NCI-H2227 (cell line): Measurements from ENCODE around the gene ZNF266.

Experiments
- DNase-seq: peaks from one replicate; lab custom pipeline; 2025; ENCODE audit not compliant: unreplicated experiment; lab: John Stamatoyannopoulos, UW

Gene ZNF266

DNA sequence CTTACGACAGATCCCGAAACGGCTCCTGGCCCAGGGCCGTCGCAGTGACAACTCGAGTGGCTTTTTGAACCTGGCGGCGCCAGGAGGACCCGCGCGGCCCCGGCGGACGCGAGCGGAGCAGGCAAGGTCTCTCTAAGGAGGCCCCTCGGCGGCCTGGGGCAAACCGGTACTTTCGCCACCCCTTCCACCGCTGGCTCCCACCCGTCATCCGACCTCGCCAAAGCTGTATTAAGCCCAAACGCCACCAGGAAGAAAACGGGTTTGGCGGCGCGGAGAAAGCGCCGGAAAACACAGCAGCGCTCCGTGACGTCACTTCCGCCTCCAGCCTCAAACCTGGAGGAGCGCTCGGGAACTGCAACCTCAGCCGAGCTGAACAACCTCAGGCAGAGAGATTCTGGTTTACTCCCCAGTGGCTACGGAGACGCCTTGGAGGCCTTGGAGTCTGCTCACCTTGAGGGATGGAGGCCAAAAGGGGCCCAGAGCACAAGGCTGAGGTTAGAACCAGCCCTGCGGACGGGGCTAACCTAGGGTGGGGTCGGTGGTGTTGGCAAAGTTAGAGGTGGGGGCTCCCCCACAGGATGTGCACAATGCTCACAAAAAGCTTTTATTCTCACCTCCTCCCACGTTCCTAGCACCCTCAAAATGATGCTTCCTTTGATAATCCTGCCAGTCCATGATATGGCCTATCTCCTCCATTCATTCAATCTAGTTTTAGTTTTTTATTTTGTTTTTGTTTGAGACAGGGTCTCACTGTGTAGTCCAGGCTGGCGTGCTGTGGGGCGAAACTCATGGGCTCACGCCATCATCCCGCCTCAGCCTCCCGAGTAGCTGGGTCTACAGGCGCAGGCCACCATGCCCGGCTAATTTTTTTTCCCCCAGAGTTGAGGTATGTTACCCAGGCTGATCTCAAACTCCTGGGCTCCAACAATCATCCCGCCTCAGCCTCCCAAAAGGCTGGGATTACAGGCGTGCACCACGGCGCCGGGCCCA, at the start of gene ZNF266:
ZNF266 (minus strand) TSS at position 295 of the 990 bp plus-strand sequence. CDS start 15,484 bp downstream, outside the sequence.
- DNase-seq, result peak; percentile 94

DNA sequence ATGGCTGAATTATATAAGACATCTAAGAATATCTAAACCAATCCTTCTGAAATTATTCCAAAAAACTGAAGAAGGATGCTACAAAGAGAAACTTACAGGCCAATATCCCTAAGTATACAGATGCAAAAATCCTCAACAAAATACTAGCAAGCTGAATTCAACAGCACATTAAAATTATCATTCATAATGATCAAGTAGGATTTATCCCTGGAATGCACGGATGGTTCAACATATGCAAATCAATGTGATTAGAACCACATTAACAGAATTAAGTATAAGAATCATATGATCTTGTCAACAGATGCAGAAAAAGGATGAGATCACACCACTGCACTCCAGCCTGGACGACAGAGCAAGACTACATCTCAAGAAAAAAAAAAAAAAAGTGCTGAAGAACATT, 49.8 kb upstream of the ZNF266 start:
- DNase-seq, result no peak

DNA sequence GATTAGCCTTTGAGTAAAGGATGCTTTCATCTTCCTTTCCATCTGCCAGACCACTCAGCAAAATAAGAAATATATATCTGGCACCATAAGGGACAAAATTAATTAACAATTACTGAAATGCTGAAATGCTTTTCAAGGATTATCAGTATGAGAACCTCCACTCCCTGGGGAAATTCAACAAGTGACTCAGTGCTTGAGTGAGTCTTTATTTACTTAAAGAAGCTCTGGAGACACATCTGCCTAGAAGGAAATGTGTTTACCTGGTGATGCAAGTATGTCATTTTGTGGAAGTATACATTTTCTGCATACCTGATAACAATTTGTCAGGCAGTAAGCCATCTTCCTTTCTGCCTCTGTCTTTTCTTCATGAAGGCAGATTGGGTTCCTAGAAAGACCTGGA, 39.6 kb upstream of the ZNF266 start:
- no peak for DNase-seq

DNA sequence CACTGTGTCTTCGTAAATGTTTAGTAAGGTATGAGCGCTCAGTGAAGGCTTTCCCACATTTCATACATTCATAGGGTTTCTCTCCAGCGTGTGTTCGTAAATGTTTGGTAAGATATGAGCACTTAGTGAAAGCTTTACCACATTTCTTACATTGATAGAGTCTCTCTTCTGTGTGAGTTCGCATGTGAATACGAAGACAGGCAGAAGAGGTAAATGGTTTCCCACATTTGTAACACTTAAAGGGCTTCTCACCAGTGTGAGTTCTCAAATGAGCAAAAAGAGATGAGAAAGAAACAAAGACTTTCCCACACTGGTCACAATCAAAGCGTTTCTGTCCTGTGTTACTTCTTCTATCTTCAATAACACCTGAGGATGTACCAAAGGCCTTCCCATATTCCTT, 31.8 kb upstream of the ZNF266 start:
- no peak for DNase-seq

DNA sequence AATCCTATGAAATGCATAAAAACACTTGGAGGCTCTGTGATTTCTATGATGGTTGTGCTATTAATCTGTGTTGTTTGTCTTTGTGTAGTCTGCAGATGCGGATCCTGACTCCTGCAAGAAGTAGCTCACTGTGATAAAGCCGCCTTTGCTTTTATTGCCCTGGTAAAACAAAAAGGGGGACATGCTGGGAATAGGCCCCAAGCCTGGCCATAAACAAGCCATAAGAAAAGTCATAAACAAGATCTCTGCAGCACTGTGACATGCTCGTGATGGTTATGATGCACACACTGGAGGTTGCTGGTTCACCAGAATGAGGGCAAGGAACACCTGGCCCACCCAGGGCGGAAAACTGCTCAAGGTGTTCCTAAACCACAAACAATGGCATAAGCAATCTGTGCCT, 26.6 kb upstream of the ZNF266 start:
- no peak for DNase-seq

DNA sequence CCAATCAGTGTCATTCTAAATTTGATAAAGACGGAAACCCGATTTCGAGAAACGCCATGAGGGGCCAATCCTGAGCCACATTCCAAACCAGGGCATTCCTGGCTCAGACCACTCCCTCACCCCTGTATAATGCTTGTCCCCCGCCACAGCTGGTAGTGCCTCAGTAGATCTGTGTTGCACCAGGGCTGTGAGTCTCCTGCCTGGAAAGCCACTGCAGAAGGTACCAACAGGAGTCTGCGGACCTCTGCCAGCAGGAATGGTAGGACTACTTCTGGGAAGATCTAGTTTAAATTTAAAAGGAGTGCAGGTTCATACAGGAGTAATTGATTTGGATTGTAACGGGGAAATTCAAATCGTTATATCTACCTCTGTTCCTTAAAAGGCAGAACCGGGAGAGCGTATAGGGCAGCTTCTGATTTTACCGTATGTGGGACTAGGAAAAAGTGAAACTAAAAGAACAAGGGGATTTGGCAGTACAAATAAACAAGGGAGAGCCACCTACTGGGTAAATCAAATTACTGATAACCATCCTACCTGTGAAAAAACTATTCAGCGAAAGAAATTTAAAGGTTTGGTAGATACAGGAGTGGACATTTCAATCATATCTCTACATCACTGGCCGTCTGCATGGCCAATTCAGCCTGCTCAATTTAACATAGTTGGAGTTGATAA, 20.8 kb upstream of the ZNF266 start:
- DNase-seq, result no peak

DNA sequence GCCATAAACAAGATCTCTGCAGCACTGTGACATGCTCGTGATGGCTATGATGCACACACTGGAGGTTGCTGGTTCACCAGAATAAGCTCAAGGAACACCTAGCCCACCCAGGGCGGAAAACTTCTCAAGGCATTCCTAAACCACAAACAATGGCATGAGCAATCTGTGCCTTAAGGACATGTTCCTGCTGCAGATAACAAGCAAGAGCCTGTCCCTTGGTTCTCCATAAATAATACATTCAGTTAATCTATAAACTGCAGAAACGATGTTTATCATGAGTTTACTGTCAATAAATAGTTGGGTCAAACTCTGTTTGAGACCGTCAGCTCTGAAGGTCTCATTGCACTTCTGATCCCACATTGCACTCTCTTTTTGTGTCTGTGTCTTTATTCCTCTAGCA, 18.6 kb upstream of the ZNF266 start:
- DNase-seq, result no peak

DNA sequence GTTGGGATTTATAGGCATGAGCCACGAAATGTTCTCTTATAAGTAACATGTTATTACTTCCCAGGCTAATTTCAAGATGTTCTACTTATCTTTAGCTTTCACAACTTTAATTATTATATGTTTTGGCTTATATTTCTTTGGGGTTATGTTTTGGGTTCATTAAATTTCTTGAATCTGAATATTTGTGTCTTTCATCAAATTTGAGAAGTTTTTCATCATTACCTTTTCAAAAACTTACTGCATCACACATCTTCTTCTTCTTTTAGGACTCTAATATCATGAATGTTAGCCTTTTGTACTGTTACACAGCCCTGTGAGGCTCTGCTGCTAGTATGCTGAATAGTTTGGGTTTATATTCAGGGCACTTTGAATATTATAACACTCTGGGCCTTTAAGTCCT, 9.7 kb upstream of the ZNF266 start:
- DNase-seq, result no peak

DNA sequence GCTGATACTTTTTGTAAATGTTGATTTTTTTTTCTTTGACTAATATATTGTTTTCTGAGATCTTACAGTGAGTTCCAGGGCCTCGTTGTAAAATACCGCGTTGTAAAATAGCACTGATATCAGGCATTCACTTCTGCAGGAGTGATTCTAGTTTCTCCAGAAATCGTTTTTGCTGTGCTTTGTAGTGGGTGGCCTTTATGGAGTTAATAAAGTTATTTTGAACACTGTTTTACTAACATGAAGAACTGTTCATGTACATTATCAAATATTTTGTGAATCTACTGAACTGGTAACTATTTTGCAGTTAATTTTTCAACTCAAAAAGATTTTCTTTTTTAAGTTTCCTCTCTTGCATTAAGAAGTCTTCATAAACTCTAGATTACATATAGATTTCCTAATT, 985 bp upstream of the ZNF266 start:
- no peak for DNase-seq

DNA sequence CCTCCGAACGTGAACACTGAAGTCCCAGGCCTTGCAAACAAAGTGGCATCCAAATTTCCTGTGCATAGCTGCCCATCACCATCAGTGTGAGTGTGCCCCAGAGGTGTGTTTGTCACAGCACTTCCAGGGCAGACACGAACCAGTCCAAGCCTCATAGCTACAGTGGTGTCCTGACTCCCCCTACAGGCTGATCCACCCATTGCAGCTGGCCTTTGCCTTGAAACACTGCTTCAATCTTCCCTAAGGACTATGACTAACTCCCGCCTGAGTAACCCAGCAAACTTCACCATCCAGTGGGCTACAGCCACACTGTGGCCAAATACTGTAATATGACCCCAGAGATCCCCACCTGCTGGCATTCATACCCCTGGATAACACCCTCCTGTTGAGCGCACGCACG, 3.9 kb downstream of the ZNF266 start:
- no peak for DNase-seq

DNA sequence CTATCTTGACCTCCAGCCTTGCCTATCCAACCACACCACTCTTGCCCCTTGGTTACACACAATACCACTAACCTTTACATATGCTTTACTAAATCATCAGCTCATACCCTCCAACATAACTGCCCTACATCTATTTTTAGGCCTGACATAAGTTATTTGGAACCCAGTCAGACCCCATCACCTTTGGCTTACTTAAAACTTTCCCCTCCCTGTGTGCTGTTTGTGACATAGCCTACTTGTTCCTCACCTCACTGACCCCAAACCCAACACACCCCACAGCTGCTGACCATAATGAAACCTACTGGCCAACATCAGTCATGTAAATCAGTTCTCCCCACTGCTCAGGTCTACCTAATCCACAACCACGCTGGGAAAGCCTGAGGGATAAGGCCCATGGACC, 4.9 kb downstream of the ZNF266 start:
- DNase-seq, result no peak

DNA sequence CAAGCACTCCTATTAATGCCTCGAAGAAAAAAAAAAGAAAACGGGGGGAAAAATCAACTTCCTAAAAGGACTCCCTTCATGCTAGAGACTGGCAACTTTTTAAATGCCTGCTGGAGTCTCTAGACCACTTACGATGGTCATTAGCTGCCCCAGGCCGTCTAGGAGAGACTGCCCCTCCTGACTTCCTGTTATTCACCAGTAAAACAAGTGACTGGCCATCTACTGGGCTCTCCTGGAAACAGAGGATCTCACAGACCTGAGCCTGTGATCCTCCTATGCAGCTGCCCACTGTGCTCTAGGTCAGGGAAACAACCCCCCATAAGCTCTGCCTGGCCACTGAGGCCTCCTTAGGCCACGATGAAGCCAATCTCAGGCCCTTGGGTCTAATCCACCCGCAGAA, 7.4 kb downstream of the ZNF266 start:
- no peak for DNase-seq

DNA sequence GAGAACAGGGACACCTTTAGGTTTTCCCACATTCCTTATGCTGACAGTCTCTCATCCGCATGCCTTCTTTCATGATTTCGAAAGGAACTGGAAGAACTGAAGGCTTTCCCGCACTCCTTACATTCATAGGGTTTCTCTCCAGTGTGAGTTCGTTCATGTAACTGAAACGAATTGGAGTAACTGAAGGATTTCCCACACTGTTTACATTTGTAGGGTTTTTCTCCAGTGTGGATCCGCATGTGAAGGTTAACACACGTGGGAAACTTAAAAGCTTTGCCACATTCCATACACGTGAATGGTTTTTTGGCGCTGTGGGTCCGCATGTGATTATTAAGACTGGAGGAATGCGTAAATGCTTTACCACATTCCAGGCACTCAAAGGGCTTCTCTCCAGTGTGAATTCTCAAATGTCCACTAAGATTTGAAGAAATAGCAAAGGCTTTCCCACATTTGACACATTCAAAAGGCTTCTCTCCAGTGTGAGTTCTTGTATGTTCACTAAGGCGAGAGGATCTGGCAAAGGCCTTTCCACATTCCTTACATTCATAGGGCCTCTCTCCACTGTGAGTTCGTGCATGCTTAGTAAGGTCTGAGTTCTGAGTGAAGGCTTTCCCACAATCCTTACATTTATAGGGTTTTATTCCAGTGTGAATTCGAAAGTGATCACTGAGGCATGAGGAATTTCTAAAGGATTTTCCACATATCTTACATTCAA, 22.0 kb downstream of the ZNF266 start:
- DNase-seq, result no peak

DNA sequence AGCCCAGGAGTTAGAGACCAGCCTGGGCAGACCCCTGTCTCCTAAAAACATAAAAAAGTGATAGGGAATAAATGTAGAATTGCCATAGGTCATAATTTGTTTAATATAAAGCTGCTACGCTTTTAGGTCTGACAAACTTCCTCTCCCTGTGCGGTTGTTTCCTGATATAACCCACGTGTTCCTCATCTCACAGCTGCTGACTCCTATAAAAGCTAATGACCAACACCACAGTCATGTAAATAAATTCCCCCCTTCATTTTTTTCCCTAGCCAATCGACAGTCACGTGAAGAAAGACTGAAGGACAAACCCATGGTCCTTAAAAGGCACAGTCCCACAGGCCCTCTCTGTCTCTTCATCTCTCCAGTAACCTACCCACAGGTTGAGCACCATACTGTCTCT, 27.5 kb downstream of the ZNF266 start:
- no peak for DNase-seq

DNA sequence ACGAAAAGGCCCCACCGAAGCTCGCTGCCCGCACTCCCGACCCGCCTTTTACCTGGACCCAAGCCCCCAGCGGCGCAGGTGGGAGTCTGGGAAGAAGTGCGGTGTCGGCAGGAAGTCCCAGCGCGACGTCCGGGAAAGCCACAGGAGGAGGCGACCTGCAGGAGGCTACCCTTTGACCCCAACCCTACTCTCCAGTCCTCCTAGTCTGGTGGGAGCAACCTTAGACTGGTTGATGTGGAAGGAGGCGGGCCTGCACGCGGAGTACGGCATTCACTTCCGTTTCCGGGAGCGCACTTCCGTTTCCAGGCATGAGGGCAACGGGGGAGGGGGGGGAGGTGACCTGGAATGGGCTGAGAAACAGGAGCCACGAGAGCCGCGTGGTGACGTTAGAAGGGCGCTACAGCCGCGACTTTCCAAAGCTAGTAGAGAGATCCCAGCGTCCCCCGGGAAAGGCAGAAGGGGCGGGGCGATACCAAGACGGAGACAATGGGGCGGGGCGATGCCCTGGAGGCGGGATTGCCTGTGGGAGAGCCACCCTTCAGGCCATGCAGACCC, 28.5 kb downstream of the ZNF266 start:
- peak; percentile 84 for DNase-seq

DNA sequence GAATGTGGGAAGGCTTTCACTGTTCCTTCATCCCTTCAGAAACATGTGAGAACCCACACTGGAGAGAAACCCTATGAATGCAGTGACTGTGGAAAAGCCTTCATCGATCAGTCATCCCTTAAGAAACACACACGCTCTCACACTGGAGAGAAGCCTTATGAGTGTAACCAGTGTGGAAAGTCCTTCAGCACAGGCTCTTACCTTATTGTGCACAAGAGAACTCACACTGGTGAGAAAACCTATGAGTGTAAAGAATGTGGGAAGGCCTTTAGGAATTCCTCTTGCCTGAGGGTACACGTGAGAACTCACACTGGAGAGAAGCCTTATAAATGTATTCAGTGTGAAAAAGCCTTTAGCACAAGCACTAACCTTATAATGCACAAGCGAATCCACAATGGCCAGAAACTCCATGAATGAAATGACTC, 54.0 kb downstream of the ZNF266 start:
- no peak for DNase-seq

DNA sequence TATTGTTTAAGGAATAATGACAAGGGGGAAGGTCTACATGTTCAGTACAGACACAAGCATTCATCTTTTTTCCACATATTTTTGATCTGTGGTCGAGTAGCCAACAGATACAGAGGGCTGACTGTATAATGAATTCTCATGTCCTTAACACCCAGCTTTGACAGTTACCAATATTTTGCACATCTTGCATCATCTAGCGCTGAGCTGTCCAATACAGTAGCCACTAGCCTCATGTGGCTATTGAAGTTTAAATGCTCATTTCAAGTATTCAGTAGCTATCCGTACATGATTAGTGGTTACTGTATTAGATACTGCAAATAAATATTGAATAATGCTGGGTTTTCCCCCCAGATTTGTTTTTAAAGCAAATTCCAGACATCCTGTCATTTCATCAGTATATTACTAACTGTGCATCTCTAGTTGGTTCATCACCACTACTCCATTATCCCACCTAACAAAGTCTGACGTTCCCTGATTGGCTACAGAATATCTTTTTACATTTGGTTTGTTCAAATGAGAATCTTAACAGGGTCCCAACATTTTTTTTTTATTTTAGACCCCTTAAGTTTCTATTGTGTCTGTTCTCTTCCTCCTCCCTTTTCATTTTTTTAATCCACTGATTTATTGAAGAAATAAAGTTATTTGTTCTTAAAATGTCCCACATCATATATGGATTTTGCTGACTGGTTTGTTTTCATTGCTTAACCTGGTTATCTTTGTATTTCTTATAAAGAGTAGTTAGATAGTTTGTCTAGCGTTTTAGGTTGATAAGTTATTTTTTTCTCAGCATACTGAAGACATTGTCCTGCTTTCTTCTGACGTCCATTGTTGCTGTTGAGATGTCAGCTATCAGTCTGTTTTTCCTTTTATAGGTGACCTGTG, 64.4 kb downstream of the ZNF266 start:
- DNase-seq, result no peak

DNA sequence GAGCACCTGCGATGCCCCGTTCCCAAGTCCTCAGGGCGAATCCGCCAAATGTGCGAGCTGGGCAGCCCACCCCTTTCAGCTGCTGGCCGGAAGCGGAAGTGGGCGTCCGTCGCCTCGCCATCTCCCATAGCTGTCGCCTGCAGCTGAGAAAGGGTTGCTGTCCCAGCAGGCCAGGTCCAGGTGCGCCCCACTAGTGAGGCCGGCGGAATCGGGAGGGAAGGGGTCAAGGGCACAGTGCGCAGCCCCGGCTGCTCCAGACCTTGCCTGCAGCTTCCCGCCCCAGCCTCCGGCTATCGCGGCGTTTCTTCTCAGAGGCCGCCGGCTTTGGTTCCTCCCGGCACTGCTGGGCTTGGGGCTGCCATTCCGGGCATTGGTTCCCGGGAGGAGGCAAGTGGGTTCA, 72.5 kb downstream of the ZNF266 start, which contains the start of gene ZNF177:
ZNF177 (plus strand) TSS at position 109 of the 400 bp plus-strand sequence. CDS start 15,299 bp downstream, outside the sequence.
- peak; percentile 6 for DNase-seq
